Daoy (cell line): ENCODE measurements around the gene BCL7C. TPM values are rescaled to one million over a fixed set of nuclear protein-coding genes. Genes with fewer than 3 reads are reported as not detected.
"Not testable (repeated sequence)": the region's sequence is repeated elsewhere in the genome, so short reads cannot be mapped to it uniquely, and the experiment has no call there.

Experiments
- DNase-seq: peaks from one replicate; pipeline ENCODE4 v3.0.0-alpha.2; 2015; ENCODE audit warnings: low read depth
- total RNA-seq: library from RNA; depleted of rRNA; stranded (reverse); fragments of >200 nt; shearing (Covaris generic); gene quantifications from 2 replicates; pipeline ENCODE4 v1.2.3, GENCODE V29; 2014; rRNA removed

Gene BCL7C
- total RNA-seq, 1 experiment from 2014 or later = 27.8 TPM

- no peak for DNase-seq
Measured at GRCh38 chr16:30866031-30866430, 27.8 kb downstream of the BCL7C start.

GRCh38 chr16:30863178-30863577 lies 30.7 kb downstream of the BCL7C start:
- DNase-seq = not testable (repeated sequence)

GRCh38 chr16:30860729-30861128 lies 33.1 kb downstream of the BCL7C start:
- not testable (repeated sequence) for DNase-seq

- DNase-seq = no peak
Measured at GRCh38 chr16:30858829-30859423, 35.0 kb downstream of the BCL7C start.

GRCh38 chr16:30858111-30858495 lies 35.8 kb downstream of the BCL7C start:
- DNase-seq = no peak

GRCh38 chr16:30853758-30854157 lies 40.1 kb downstream of the BCL7C start:
- no peak for DNase-seq

GRCh38 chr16:30850246-30850645 lies 43.6 kb downstream of the BCL7C start:
- no peak for DNase-seq

- DNase-seq = no peak
Measured at GRCh38 chr16:30846649-30847402, 47.1 kb downstream of the BCL7C start.

GRCh38 chr16:30844671-30845449 lies 49.0 kb downstream of the BCL7C start:
- DNase-seq = peak; percentile 76

GRCh38 chr16:30844346-30844670 lies 49.6 kb downstream of the BCL7C start:
- no peak for DNase-seq

GRCh38 chr16:30843501-30843900 lies 50.4 kb downstream of the BCL7C start:
- no peak for DNase-seq

- DNase-seq = no peak
Measured at GRCh38 chr16:30842971-30843370, 50.9 kb downstream of the BCL7C start.

GRCh38 chr16:30841332-30841731 lies 52.5 kb downstream of the BCL7C start:
- DNase-seq = no peak

GRCh38 chr16:30840611-30841010 lies 53.3 kb downstream of the BCL7C start:
- no peak for DNase-seq

GRCh38 chr16:30839523-30840227 lies 54.2 kb downstream of the BCL7C start:
- DNase-seq = no peak

- DNase-seq = no peak
Measured at GRCh38 chr16:30838876-30839471, 54.9 kb downstream of the BCL7C start.

- peak; percentile 15 for DNase-seq
Measured at GRCh38 chr16:30837904-30838303, 56.0 kb downstream of the BCL7C start.

Other genes with a start within 250 kb of the BCL7C start
- gene PRR14, start 243.1 kb downstream of the BCL7C start, total RNA-seq = 2.7 and 6.3 TPM in 2 replicates
- gene FBRS, start 235.6 kb downstream of the BCL7C start, total RNA-seq = 9.8 and 14.5 TPM in 2 replicates
- gene SRCAP, start 194.9 kb downstream of the BCL7C start, total RNA-seq = 1.6 and 11.3 TPM in 2 replicates
- gene PHKG2, start 145.7 kb downstream of the BCL7C start, total RNA-seq = 16.5 and 24.5 TPM in 2 replicates
- gene CFAP119, start 132.0 kb downstream of the BCL7C start, total RNA-seq = 0.91 and 5.2 TPM in 2 replicates
- gene RNF40, start 131.8 kb downstream of the BCL7C start, total RNA-seq = 57.8 and 58.9 TPM in 2 replicates
- gene ZNF629, start 106.9 kb downstream of the BCL7C start, total RNA-seq = 5.0 and 6.5 TPM in 2 replicates
- gene CTF1, start 2.5 kb upstream of the BCL7C start, total RNA-seq = 0.33 and 0.46 TPM in 2 replicates
- 14.0 and 16.3 TPM in 2 replicates for gene FBXL19, start 29.5 kb upstream of the BCL7C start, total RNA-seq
- 1.1 and 1.5 TPM in 2 replicates for gene ORAI3, start 55.0 kb upstream of the BCL7C start, total RNA-seq
- 1.0 and 1.1 TPM in 2 replicates for gene SETD1A, start 63.7 kb upstream of the BCL7C start, total RNA-seq
- gene HSD3B7, start 91.1 kb upstream of the BCL7C start, total RNA-seq = 1.8 and 3.8 TPM in 2 replicates
- under 0.01 TPM in 1 of 2 replicates, not detected in the other for gene STX1B, start 116.6 kb upstream of the BCL7C start, total RNA-seq
- 13.7 and 16.1 TPM in 2 replicates for gene STX4, start 139.5 kb upstream of the BCL7C start, total RNA-seq
- 8.7 and 10.5 TPM in 2 replicates for gene ZNF668, start 180.2 kb upstream of the BCL7C start, total RNA-seq
- 6.0 and 6.3 TPM in 2 replicates for gene ZNF646, start 180.3 kb upstream of the BCL7C start, total RNA-seq
- 0.39 and 1.2 TPM in 2 replicates for gene PRSS53, start 194.9 kb upstream of the BCL7C start, total RNA-seq
- gene VKORC1, start 200.7 kb upstream of the BCL7C start, total RNA-seq = 58.1 and 77.1 TPM in 2 replicates
- 18.1 and 21.3 TPM in 2 replicates for gene BCKDK, start 214.3 kb upstream of the BCL7C start, total RNA-seq
- gene KAT8, start 223.6 kb upstream of the BCL7C start, total RNA-seq = 39.9 and 44.6 TPM in 2 replicates
- not detected in 2 replicates for gene PRSS8, start 241.7 kb upstream of the BCL7C start, total RNA-seq